HG02642 (cell line): Measurements from ENCODE around the gene OTUB2.

ENCODE experiments used
- ATAC-seq: cut with Tn5 transposase; IDR thresholded peaks from one replicate; pipeline ENCODE4 v1.9.1; 2021; ENCODE audit warnings: mild to moderate bottlenecking; ENCODE audit not compliant: unreplicated experiment, poor library complexity

Gene OTUB2

DNA sequence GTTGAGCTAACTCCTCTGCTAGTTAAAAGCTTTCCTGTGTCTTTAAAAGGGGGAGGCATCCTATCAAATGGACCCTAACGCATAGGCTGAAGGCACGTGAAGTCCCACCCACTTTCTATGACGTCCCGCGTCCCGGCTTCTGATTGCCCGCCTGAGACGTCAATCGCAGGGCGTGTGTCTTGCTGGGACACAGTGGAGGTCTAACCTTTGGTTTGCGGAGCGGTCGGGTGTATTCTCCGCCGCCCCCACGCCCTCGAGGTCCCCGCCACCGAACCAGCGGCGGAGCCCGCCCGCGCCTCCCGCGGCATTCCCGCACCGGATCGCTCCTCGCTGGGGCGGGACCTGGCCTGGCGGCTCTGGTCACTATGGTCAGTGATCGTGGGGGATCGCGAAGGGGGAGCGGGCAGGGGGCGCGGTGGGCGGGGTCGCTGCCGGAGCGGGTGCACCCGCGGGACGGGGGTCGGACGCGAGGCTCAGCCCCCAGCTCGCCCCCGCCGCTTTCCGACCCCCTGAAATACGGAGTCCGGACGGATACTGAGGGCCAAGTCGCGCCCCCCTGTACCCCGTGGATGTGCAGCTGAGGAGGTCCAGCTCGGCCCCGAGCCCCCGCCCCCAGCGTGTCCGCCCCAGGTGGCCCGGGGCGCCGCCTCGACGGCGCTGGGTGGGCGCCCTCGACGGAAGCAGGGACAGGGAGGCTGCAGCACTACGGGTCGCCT lies at the start of gene OTUB2:
Gene OTUB2, plus strand, starts transcription at position 168 of the 716 bp plus-strand sequence. Its CDS starts 198 bp downstream, at position 366.
- peak; percentile 99 for ATAC-seq

DNA sequence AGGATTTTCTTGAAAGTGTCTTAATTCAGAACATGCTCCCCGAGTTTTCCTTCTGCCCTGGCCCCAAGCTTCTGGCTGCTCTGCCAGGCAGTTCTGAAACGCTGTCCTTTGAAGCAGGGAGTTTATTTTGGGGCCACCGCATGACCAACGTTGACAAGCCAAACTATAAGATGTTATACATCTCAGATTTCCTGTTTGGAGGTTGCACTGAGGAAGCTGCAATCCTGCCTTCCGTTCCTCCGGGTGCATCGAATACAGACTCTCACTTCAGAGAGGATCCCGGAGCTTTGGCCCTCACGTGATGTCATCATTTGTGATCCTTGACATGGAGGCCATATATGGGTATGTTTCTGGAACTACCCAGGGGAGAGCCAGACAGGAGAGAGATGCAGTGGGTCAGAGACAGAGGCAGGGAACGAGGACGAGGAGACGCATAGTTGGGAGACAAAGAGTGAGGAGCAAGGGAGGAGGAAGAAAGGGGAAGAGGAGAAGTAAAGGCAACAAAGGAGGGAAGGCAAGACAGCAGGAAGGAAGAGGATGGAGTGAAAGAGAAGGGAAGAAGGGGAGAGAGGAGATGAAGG lies 49.6 kb upstream of the OTUB2 start, which contains the start of gene ASB2:
Gene ASB2, minus strand, starts transcription at position 94 of the 581 bp plus-strand sequence. CDS start 12,031 bp downstream, outside the sequence.
- peak; percentile 12 for ATAC-seq

DNA sequence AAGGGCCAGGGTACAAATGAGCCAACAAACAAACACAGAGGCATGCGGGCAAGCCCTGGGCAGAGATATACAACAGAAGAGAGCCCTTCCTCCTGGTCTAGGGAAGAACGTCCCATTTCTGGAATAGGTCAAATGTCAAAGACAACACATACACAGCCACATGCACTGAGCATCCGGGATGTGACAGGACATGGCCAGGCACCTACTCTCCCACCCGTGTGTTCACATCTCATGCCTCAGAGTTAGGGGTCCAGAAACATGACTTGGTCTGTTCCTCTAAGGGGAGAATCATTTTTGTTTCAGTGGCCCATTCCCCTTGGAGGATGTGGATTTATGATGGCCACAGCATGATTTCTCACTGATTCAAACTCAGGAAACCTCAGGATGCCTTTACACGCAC lies 49.0 kb upstream of the OTUB2 start:
- ATAC-seq = no peak

DNA sequence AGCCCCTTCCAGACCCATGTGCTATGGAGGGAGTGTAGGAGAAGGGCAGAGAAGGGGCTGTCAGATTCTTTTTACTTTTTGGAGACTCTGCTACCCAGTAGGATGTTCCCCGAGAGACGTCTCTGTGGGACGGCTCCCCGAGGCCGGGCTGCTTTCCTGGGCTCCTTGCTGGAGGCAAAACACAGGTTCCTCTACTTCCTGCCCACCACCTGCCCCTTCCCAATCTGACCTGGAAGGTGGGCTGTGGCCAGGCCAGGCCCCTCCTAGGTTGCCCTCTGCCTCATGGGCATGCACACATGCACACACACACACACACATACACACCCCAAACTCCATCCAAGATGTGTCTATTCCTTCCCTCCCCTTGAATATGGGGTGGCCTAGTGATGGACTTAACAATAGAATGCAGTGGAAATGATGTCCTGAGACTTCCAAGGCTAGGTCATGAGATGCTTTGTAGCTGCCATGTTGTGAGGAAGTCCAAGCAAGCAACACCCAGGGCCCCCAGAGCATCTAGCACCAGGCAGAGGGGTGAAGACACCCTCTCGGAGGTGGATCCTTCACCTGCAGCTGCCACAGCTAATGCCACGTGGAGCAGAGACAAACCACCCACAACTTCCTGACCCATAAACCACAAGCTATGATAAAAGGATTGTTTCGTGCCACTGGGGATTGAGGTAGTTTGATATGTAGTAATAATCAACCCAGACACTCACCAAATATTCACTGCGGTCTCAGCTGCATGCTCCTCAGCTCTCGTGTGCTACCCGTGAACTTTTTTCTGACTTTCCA lies 48.2 kb upstream of the OTUB2 start:
- ATAC-seq = peak; percentile 53

DNA sequence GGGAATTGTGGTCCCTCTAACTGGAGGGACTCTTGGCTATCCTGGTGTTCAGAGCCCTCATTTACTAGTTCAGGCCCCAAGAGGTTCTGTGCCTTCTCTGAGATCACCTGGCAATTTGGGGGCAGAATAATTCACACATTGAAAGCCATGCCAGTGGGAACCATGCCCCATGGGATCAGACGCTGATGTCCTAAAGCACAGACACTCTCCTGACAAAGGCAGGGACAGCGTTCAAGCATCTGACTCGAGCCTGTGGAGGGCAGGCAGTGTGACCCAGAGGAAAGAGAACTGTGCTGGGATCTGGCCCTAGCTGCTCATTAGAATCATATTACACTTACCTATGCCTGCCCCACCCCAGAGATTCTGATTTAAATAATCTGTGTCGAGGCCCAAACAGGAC lies 47.4 kb upstream of the OTUB2 start:
- no peak for ATAC-seq

DNA sequence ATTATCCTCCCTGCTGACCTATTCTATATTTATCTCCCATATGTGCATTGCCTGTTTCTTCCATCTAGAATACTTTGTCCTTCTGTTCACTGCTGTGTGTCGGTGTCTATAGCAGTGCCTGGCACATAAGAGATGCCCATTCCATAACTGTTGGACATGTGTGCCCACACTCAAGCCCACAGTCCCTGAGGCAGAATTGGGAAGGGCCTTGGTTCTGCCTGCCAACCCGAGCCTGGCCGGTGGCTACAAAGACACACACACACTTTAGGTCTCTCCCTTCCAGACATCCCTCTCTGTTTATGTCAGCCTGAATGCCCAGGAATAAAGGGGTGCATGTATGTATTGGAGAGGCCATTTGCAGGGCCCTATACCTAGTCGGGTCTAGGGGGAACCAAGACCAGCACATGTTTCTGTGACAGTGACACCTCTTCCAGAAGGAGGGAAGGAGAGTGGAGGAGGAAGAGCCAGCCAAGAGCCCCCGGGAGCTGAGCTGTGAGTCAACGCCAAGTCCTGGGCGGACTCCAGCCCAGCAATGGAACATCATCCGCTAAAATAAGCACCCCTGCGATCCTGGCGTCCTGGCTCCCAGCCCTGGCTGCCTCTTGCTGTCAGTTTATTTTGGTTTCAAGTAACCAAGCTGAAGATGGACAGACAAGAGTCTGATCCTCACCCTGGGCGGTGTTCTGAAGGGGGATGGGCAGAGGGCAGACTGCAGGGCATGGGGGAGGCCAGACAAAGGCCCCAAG lies 45.5 kb upstream of the OTUB2 start:
- no peak for ATAC-seq

DNA sequence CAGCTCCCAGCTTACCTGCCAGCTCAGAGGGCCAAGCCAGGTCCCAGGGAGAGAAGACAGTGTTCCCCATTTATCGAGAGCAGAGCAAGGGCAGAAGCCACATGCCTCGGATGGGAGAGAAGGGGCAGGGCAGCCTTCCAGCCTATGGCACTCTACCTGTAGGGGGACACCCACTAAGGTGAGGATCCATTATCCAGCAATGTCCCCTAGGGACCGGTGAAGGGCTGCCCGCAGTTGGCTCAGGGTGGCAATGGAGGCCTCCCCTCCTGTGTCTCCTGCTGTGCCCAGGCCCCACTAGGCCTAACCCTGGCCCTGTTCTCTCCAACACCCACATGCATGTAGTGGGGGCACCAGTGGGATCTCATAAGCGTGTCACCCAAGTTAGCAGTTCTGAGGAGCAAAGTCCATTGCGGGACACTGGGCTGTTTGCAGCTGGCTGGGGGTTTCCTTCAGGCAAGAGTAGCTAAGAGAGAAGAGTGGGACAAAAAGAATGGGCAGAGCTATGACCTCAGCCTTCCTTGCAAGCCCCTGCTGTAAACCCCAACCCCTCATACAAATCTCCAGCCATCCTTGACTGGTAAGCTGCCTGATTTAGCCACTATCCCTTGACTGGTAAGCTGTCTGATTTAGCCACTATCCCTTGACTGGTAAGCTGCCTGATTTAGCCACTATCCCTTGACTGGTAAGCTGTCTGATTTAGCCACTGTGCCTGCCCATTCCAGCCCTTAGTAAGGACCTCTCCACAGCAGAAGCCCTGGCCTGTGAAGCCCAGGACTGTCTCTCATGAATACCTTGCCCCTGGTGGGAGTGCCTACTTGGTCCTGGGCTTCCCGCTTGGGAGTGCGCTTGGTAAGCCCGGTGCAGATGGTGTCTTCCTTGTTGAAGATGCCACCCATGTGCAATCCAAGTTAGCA lies 44.6 kb upstream of the OTUB2 start:
- ATAC-seq = no peak

DNA sequence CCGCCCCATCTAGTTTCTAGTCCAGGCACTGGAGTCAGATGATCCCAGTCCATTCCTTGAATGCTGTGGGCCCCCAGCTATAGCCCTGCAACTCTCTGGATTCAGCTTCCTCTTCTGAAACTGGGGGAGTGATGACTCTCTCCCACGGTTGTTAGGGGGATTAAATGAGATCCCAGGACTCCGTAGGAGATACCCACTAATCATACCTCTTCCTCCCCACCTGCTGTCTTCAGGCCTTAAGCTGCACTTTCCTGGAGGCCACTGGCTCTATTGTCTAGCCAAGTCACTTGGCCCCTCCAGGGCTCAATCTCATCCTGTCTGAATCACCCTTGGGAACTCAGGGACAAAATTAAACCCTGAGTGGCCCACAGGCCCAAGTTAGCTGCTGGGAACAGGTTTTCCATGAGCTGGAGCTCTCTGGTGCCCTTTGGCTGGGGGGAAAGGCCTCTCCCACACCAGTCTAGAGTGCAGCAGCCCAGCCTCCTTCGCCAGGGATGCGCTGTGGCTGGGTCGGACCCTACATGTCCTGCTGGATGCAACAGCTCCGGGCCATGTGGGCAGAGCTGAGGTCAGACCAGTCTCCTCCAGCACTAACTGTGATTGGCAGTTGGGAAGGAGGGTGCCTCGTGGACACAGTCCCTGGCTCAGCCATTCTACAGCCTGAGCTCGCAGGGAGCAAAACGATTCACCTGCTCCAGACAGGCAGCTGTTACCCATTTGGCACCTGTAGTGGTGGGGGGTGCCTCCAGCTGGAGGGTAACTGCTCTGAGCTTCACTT lies 43.7 kb upstream of the OTUB2 start:
- ATAC-seq = no peak

DNA sequence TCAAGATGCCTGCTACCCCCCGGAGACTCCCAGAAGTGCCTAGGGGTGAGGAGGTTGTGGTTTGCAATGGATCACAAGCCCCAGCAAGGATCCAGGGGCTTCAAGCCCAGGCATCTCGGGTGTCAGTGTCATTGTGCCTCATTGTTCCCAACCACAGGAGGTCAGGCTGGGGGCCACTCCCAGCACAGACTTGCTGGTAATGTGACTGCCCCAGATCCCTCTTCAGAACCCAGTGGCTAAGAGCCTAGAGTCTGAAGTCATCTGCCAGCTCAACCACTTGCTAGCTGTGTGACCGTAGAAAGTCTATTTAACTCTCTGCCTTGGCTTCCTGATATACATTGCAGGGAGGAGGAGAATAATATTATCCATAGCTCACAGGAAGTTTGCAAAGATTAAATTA lies 42.1 kb upstream of the OTUB2 start:
- no peak for ATAC-seq

DNA sequence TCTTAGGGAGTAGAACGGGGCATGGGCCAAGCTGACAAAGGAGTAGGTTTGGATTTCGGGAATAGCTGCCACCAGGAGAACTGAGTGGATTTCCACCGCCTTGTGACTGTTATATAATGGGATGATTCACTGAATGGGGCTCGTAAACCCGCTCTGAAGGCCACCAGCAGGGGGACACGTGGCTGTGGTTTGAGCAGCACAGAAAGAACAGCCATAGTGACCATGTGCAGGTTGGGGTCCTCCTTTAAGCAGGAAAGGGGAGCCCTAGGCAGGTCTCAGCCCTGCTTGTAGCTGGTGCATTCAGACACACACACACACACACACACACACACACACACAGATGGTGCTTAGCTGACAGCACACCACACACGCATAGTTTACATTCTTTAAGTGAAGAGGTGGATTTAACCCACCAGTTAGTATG lies 41.1 kb upstream of the OTUB2 start:
- no peak for ATAC-seq

DNA sequence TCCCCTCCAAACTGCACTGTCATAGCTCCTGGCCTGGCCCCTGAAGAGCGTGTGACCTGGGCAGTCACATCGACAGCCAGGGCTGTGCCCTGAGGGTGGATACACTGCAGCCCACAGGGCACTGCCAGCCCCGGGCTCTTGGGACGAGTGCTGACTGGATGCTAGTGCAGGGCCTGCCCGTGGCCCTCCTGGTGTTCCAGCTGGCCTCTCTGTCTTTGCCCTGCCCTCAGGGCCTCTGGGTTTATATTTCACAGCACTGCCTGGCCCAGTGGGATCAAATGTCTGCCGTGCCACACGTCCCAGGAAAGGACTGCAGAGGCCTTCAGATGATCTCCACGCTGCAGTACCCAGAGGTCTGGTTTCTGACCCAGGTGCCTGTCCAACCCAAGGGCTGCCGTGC lies 39.2 kb upstream of the OTUB2 start:
- no peak for ATAC-seq

DNA sequence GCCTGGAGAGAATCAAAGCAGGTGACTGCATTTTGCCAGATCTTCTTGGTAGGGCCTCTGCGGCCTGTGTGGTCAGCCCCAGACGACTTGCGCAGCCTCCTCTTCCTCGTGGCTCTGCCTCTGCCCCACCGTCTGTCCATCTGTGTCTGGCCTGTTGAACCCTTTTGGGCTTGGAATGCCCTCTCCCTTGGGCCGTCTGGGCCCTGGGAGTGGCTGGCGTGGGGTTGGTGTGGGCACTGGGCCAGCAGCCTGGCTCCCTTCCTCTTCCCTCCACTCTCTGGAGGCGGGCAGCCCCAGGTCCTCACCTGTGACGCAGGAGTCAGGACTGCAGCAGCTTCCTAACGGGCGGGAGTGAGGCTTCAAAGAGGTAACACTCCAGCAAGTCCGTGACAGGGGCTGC lies 38.8 kb upstream of the OTUB2 start:
- no peak for ATAC-seq

DNA sequence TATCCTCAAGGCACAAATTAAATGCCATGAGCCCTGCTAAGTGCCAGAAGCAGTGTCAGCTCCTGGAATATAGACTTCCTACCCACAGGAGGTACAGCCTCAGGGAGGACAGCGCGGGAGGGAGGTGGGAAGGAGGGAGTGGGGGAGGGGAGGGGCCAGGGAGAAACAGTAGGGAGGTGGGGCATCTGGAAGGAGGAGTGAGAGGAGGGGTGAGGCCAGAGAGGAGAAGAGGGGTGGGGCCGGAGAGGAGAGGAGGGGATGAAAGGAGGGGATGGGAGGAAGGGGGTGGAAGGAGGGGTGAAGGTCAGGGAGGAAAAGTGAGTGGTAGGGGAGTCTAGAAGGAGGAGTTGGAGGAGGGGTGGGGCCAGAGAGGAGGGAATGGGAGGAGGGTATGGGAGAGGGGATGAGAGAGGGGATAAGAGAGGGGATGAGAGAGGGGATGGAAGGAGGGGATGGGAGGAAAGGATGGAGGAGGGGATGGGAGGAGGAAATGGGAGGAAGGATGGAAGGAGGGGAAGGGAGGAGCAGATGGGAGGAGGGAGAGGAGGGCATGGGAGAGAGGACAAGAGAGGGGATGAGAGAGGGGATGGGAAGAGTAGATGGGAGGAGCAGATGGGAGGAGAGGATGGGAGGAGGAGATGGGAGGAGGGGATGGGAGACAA lies 38.2 kb upstream of the OTUB2 start:
- ATAC-seq = no peak

DNA sequence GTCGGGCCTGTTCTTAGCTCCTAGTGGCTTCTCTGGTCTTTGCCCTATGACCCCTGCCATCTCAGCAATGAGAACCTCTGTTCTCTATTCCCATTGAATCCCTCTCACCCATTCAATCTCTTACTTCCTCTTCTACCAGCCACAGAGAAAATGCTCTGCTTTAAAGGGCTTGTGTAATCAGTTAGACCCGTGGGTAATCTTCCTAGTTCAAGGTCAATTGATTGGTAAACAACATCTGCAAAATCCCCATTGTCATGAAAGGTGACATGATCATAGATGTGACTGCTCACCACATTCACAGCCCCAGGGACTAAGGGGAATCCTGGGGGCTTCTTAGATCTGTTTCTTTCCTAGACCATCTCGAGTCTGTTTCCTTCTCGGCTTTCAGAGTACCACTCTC lies 36.2 kb upstream of the OTUB2 start:
- ATAC-seq = peak; percentile 60

DNA sequence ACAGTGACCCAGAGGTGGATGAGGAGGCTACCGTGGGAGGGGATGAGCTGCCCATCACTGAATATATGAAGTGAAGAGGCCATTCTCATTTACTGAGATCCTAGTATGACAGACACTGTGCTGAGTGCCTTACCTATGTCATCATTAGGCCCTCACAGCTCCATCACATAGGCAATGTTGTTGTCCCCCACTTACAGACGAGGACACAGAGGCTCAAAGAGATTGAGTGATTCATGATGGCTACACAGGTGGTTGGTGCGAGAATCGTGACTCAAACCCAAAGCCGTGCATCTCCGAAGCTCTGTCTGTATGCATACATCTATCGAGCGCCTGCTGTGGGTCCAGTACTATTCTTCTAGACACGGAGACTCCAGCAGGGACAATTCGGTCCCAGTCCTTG lies 34.9 kb upstream of the OTUB2 start:
- no peak for ATAC-seq

DNA sequence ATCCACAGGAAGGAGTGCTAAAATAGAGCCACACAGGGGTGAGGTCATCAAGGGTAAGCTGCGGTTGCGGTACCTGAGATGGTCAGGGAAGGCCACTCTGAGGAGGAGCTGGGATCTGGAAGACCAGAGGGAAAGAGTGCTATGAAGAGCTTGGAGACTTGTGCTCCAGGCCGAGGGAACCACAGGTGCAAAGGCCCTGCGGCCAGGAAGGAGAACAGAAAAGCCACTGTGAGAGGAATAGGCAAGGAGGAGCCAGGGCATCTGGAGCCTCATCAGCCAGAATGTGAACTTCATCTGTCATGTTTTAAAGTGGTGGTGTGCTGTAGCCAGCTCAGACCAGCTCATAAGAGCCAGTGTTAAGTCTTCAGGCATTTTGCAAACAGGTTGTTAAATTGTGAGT lies 34.5 kb upstream of the OTUB2 start:
- ATAC-seq = no peak

DNA sequence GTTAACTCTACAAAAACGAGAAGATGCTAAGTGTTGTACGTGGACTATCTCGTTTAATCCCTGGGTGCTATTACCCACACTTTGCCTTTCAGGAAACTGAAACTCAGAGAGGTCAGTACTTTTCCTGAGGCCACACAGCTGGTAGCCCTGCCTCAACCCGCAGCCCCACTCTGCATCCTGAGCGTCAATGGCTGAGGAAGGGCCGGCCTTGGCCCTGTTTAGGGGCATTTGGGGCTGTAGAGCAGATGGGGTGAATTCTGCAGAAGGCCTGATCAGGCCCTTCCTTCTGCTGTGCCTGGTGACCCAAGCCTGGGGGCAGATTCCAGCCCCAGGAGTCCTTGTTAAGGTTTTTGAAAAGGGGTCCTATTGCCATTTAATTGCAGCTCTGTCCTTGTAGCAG lies 32.8 kb upstream of the OTUB2 start:
- ATAC-seq = no peak

DNA sequence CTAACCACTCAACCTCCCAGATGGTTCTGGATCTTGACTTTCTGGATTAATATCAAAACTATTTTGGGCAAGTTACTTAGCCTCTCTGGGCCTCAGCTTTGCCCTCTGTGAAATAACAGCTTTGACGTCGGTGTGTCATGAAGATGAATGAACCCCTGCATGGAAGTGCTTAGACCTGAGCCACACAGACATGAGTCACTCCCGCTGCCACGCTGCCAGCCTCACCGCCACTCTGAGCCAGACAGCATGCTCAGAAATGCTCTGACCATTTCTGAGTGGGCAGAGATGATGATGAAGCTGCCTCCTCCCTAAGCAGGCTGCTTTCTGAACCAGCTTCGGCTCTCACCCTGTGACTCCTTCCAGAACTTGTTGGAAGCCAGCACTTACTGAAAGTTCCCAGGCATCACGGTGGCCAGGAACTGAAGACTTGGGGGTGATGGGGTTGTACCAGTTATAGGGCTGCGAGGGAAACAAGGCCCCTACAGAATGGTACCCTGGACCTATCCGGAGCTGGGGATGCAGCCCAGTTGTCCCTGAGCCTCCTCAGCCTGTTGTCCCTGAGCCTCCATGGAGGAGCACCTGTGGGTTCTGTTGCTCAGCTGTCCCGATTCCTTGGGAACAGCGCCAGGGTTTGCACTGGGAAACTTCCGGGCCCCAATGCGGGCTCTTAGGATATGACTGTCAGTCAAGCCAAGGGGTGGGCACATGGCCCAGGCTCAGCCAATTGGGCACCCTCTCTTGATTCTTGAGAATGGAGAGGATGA lies 31.0 kb upstream of the OTUB2 start:
- no peak for ATAC-seq
